H1 (cell line): ENCODE results near the gene ACP6. TPM values are rescaled to one million over a fixed set of nuclear protein-coding genes. Genes with fewer than 3 reads are reported as not detected.

Experiments used
- CTCF ChIA-PET: fragments of 300-600 bp; sonication (Branson Sonifier 250); formaldehyde crosslinking; loops from one replicate; lab custom pipeline; 2021; ENCODE audit not compliant: partially characterized antibody; lab: Charles Lee
- POLR2A ChIA-PET: fragments of 300-600 bp; sonication (Branson Sonifier 250); formaldehyde crosslinking; loops from one replicate; lab custom pipeline; 2021; ENCODE audit warnings: inconsistent platforms; ENCODE audit not compliant: partially characterized antibody; lab: Charles Lee
- DNase-seq, 2 experiments: peaks; one replicate each; pipeline versions ENCODE4 v3.0.0 to v3.0.0-alpha.2; 2010 to 2022; ENCODE audit warnings: low spot score in 2 of 2, low read depth in 1 of 2, mixed read lengths in 1 of 2
- FAIRE-seq: peaks from 2 replicates; lab custom pipeline; 2011; peaks lifted over from hg19 to GRCh38; lab: Jason Lieb, UNC
- H2AFZ ChIP-seq: 2 replicates; pipeline ENCODE4 v1.8.1; 2012; ENCODE audit warnings: low read length, inconsistent platforms
- H2AK5ac ChIP-seq: 2 replicates; pipeline ENCODE4 v1.6.1; 2013; ENCODE audit warnings: low read depth, low read length
- H2BK120ac ChIP-seq: replicated peaks from 2 replicates; pipeline ENCODE3; 2013; ENCODE audit warnings: low read depth, low read length, inconsistent platforms
- H2BK12ac ChIP-seq: 2 replicates; pipeline ENCODE4 v1.6.1; 2013; ENCODE audit warnings: low read depth, low read length
- H2BK15ac ChIP-seq: 2 replicates; pipeline ENCODE4 v1.6.1; 2013; ENCODE audit warnings: low read length
- H2BK20ac ChIP-seq: 2 replicates; pipeline ENCODE4 v1.6.1; 2013; ENCODE audit warnings: low read length
- H2BK5ac ChIP-seq: 2 replicates; pipeline ENCODE4 v1.6.1; 2013; ENCODE audit warnings: low read depth, low read length
- H3K14ac ChIP-seq: 2 replicates; pipeline ENCODE4 v1.6.1; 2013; ENCODE audit warnings: inconsistent platforms; ENCODE audit not compliant: insufficient read length
- H3K18ac ChIP-seq: 2 replicates; pipeline ENCODE4 v1.6.1; 2013; ENCODE audit warnings: low read length; ENCODE audit errors: extremely low read depth
- H3K23ac ChIP-seq: 2 replicates; pipeline ENCODE4 v1.6.1; 2013; ENCODE audit warnings: inconsistent platforms; ENCODE audit not compliant: insufficient read length
- H3K23me2 ChIP-seq: 2 replicates; pipeline ENCODE4 v1.6.1; 2013; ENCODE audit warnings: low read depth, low read length
- H3K27ac ChIP-seq: 2 replicates; pipeline ENCODE4 v1.6.1; 2011; ENCODE audit warnings: low read depth, low read length, inconsistent platforms
- H3K27me3 ChIP-seq, 4 experiments: replicated peaks in 1 of 4; 1 replicate in 1 of 4; 2 replicates in 3 of 4; pipeline versions ENCODE4 v1.6.1 to v1.8.1; 2011 to 2013; ENCODE audit warnings: low read length in 3 of 4, mild to moderate bottlenecking in 3 of 4, inconsistent platforms in 2 of 4, mixed read lengths in 2 of 4, moderate library complexity in 1 of 4; ENCODE audit not compliant: control insufficient read depth in 3 of 4, insufficient read depth in 3 of 4; ENCODE audit errors: extremely low read depth in 1 of 4
- H3K36me3 ChIP-seq, 4 experiments: 2 replicates each; pipeline versions ENCODE4 v1.6.1 to v1.8.1; 2011 to 2013; ENCODE audit warnings: mild to moderate bottlenecking in 4 of 4, low read length in 3 of 4, moderate library complexity in 2 of 4, control low read depth in 1 of 4, inconsistent platforms in 1 of 4; ENCODE audit not compliant: insufficient read depth in 4 of 4, control insufficient read depth in 2 of 4
- H3K4ac ChIP-seq: replicated peaks from 2 replicates; pipeline ENCODE3; 2013; ENCODE audit warnings: low read length, low read depth, mixed read lengths, inconsistent platforms; ENCODE audit not compliant: insufficient read length
- H3K4me1 ChIP-seq, 4 experiments: replicated peaks in 1 of 4; 1 replicate in 1 of 4; 2 replicates in 3 of 4; pipeline versions ENCODE4 v1.6.1 to v1.8.1; 2011 to 2013; ENCODE audit warnings: low read length in 3 of 4, inconsistent platforms in 2 of 4, mixed read lengths in 1 of 4; ENCODE audit not compliant: insufficient read depth in 4 of 4, control insufficient read depth in 3 of 4
- H3K4me2 ChIP-seq, 2 experiments: 2 replicates each; pipeline versions ENCODE4 v1.6.1 to v1.8.1; 2011 to 2013; ENCODE audit warnings: low read depth in 2 of 2, low read length in 2 of 2, control low read depth in 1 of 2, inconsistent platforms in 1 of 2, mild to moderate bottlenecking in 1 of 2; ENCODE audit not compliant: insufficient read depth in 1 of 2
- H3K4me3 ChIP-seq, 4 experiments: fragments of 200-600, 300-600 bp in 1 of 4; sonication (generic), shearing (Covaris generic), sonication (Bioruptor Twin) in 1 of 4; 2 replicates each; pipeline versions ENCODE4 v1.5.1 to v1.8.1; 2011 to 2016; ENCODE audit warnings: low read length in 4 of 4, low read depth in 3 of 4, control low read depth in 2 of 4, inconsistent platforms in 2 of 4, mild to moderate bottlenecking in 2 of 4, mixed read lengths in 1 of 4, moderate library complexity in 1 of 4; ENCODE audit not compliant: insufficient read depth in 2 of 4; ENCODE audit errors: extremely low read depth in 1 of 4
- H3K56ac ChIP-seq: replicated peaks from 2 replicates; pipeline ENCODE3; 2013; ENCODE audit warnings: low read depth, mild to moderate bottlenecking, mixed read lengths, low read length, inconsistent platforms; ENCODE audit not compliant: insufficient read length
- H3K79me1 ChIP-seq: 2 replicates; pipeline ENCODE4 v1.6.1; 2013; ENCODE audit warnings: low read depth, low read length, control low read depth
- H3K79me2 ChIP-seq, 2 experiments: 2 replicates each; pipeline versions ENCODE4 v1.6.1 to v1.8.1; 2012 to 2013; ENCODE audit warnings: low read length in 2 of 2, mild to moderate bottlenecking in 2 of 2, inconsistent platforms in 1 of 2; ENCODE audit not compliant: insufficient read depth in 2 of 2, control insufficient read depth in 1 of 2
- H3K9ac ChIP-seq, 4 experiments: replicated peaks in 1 of 4; 1 replicate in 1 of 4; 2 replicates in 3 of 4; pipeline versions ENCODE4 v1.6.1 to v1.8.1; 2011 to 2013; ENCODE audit warnings: low read depth in 3 of 4, low read length in 3 of 4, control low read depth in 2 of 4, mild to moderate bottlenecking in 2 of 4, moderate library complexity in 2 of 4, inconsistent platforms in 1 of 4; ENCODE audit errors: extremely low read depth in 1 of 4
- H3K9me3 ChIP-seq, 2 experiments: 2 replicates each; pipeline versions ENCODE4 v1.6.1 to v1.8.1; 2012 to 2013; ENCODE audit warnings: mild to moderate bottlenecking in 2 of 2, moderate library complexity in 2 of 2, control low read depth in 1 of 2, inconsistent platforms in 1 of 2, low read depth in 1 of 2, low read length in 1 of 2, mixed read lengths in 1 of 2; ENCODE audit not compliant: insufficient read depth in 2 of 2
- H4K20me1 ChIP-seq, 2 experiments: replicated peaks in 1 of 2; 2 replicates each; pipeline versions ENCODE3 to v1.8.1; 2011 to 2013; ENCODE audit warnings: inconsistent platforms in 2 of 2, low read length in 2 of 2, mild to moderate bottlenecking in 1 of 2; ENCODE audit not compliant: insufficient read depth in 2 of 2, control insufficient read depth in 1 of 2
- H4K5ac ChIP-seq: 2 replicates; pipeline ENCODE4 v1.6.1; 2013; ENCODE audit warnings: low read length, low read depth, mixed read lengths, inconsistent platforms; ENCODE audit not compliant: insufficient read length
- H4K8ac ChIP-seq: 2 replicates; pipeline ENCODE4 v1.8.0; 2013; ENCODE audit warnings: mild to moderate bottlenecking, moderate library complexity, low read length, inconsistent platforms; ENCODE audit not compliant: insufficient read depth; ENCODE audit errors: extremely low read depth
- H4K91ac ChIP-seq: replicated peaks from 2 replicates; pipeline ENCODE3; 2013; ENCODE audit warnings: low read length, mixed read lengths, inconsistent platforms; ENCODE audit not compliant: insufficient read length
- ASH2L ChIP-seq: fragments of 200-600, 300-600 bp; sonication (generic); IDR thresholded peaks from one replicate; pipeline ENCODE4 v1.7.1; 2017; ENCODE audit warnings: low read length
- BRCA1 ChIP-seq: IDR thresholded peaks from 2 replicates; pipeline ENCODE4 v1.6.1; 2012; ENCODE audit warnings: low read depth, low read length, improper control_type of control experiment
- MAFK ChIP-seq: IDR thresholded peaks from 2 replicates; pipeline ENCODE4 v1.6.1; 2012; ENCODE audit warnings: low read depth, mild to moderate bottlenecking, improper control_type of control experiment, low read length
- POLR2AphosphoS5 ChIP-seq: IDR thresholded peaks from 2 replicates; pipeline ENCODE4 v1.6.1; 2011; ENCODE audit warnings: low read depth, low read length
- RBBP5 ChIP-seq: IDR thresholded peaks from 2 replicates; pipeline ENCODE4 v1.7.1; 2012; ENCODE audit warnings: low read depth, mild to moderate bottlenecking, inconsistent platforms, low read length, moderate library complexity, borderline replicate concordance
- SAP30 ChIP-seq: fragments of 300-600 bp; sonication (generic); IDR thresholded peaks from 2 replicates; pipeline ENCODE4 v1.7.1; 2012; ENCODE audit warnings: low read length, moderate library complexity, mild to moderate bottlenecking, inconsistent platforms; ENCODE audit not compliant: insufficient read depth, insufficient replicate concordance
- WGBS, 2 experiments: shearing (Covaris generic) in 1 of 2; methylation state at CpG; one replicate each; pipeline versions ENCODE4 v1.1.6 to v1.1.7; 2013 to 2015; ENCODE audit warnings: low lambda C conversion rate in 2 of 2, mixed read lengths in 2 of 2, inconsistent platforms in 1 of 2, low coverage in 1 of 2, missing lambda C conversion rate in 1 of 2; ENCODE audit not compliant: insufficient replicate concordance in 2 of 2, insufficient coverage in 1 of 2, insufficient read length in 1 of 2; ENCODE audit errors: extremely low coverage in 1 of 2, missing lambda C conversion rate in 1 of 2; 5-methylcytosine and 5-hydroxymethylcytosine counted together
- polyA plus RNA-seq, 7 experiments: library from polyadenylated mRNA; depleted of rRNA in 3 of 7; stranded (reverse) in 5 of 7; unstranded in 2 of 7; fragments of >200 nt in 5 of 7; fragments of 200-250 nt in 2 of 7; gene quantifications; 1 replicate in 5 of 7; 2 replicates in 1 of 7; 4 replicates in 1 of 7; pipeline versions ENCODE4 v1.2.1 to v1.2.3, GENCODE V29; 2011 to 2013; ENCODE audit warnings: missing spikeins in 2 of 7, mixed read lengths in 2 of 7
- total RNA-seq: library from RNA; stranded (reverse); fragmentation: NEBNext Ultra II Directional; extraction: Animal tissue kit (Norgen Biotek cat#: 25700); gene quantifications from 2 replicates; pipeline ENCODE4 v1.2.1, GENCODE V29; 2021
- TF ChIP-seq, protein P1 (sequence below): IDR thresholded peaks from 2 replicates; pipeline ENCODE4 v1.6.1; 2011; ENCODE audit warnings: low read depth, mild to moderate bottlenecking, low read length; ENCODE audit not compliant: insufficient read depth
- TF ChIP-seq, protein P2 (sequence below), 3 experiments: IDR thresholded peaks; 1 replicate in 2 of 3; 2 replicates in 1 of 3; pipeline versions ENCODE4 v1.5.1 to v1.6.1; 2011; ENCODE audit warnings: low read length in 3 of 3, mild to moderate bottlenecking in 3 of 3, inconsistent platforms in 2 of 3, low read depth in 1 of 3, moderate library complexity in 1 of 3; ENCODE audit not compliant: insufficient read depth in 1 of 3; ENCODE audit errors: control extremely low read depth in 1 of 3

ACP6 gene
- total and polyA plus RNA-seq, 2 of the 8 experiments (the other 6 are each of a cell fraction or from before 2014, with no cell fraction given), result 11.4 to 17.7 TPM

DNA sequence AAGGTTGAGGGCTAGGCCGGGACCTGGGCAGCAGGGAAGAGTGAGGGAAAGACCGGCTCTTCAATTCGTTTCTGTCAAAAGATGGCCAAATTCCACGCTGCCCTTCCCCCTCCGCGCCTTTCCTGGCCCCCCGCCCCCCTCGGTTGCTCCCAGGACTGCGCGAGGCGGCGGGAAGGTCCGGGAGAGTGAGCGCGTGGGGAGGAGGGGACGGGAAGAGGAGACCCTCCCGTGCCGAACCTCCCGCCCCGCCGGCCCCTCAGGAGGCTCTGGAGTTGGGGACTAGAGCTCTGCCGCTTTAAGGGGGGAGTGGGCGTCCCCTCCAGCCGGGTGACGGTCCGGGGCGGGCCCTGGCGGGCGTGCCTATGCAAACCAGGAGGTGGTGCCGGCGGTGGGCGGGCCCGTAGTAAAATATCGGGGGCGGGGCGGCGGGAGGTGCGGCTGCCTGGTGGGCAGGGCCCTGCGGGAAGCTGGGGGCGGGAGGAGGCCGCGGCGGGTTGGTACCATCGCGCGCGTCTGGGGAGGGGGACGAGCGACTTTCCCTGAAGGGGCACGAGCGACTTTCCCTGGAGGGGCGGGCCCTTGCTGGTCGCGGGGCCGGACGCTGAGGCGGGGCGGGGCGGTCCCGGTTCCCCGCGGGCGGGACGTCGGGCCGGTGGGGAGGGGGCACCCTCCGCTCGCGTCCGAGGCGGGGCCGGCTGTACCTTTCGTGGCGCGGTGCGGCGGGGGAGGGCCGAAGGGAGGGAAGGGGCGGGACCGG is 70.8 kb downstream of the ACP6 start:
- H3K27me3 ChIP-seq, result peaks cover 0 to 5% (median 3%) of the 10 kb centered on the region in 4 experiments; a peak in 3 of 7 replicates
- peak overlapping the region; percentile 68 for H3K27ac ChIP-seq
- 0% methylated on average over 23 of the region's 80 CpGs; no CpG with 5 or more reads in 1 of the 2 experiments for WGBS, 2 experiments
- FAIRE-seq (no peak), DNase-seq (peak; percentile 92 to 96)
- no peak overlapping the region for H2BK15ac ChIP-seq
- peaks cover 14% of the 10 kb centered on the region for H3K23me2 ChIP-seq
- ChIA-PET POLR2A (interaction anchor here (0.6 to 5.1 kb wide), 26 partner anchors 8 to 515 kb away, joined by 3 to 70 read pairs (median 4); partner anchors contain the start of gene BCL9), CTCF (interaction anchor here (0.9 to 2.6 kb wide), 9 partner anchors 9 to 117 kb away, joined by 3 to 9 read pairs (median 4); partner anchors contain the start of gene BCL9)
- H2BK5ac ChIP-seq, result peak overlapping the region; percentile 73
- no peak overlapping the region; the same call in 1 of the 2 replicates for H2BK20ac ChIP-seq
- no peaks in the 10 kb centered on the region for H3K79me1 ChIP-seq
- no peaks in the 10 kb centered on the region for H3K36me3 ChIP-seq
- no peak overlapping the region for H3K4ac ChIP-seq
- H2AK5ac ChIP-seq, result no peak overlapping the region
- no peak overlapping the region; the same call in 1 of the 2 replicates for H2AFZ ChIP-seq
- peaks cover 2 to 4% of the 10 kb centered on the region in 2 experiments for H4K20me1 ChIP-seq
- peak overlapping the region in 3 of 4 experiments; percentile 9 to 67 (median 30); a peak in 4 of 7 replicates for H3K9ac ChIP-seq
- H3K4me2 ChIP-seq, result peak overlapping the region; percentile 97 to 98
- H3K4me1 ChIP-seq, result peaks cover 2 to 16% (median 4%) of the 10 kb centered on the region in 4 experiments; a peak in 6 of 7 replicates
- H3K9me3 ChIP-seq, result no peaks in the 10 kb centered on the region
- H2BK12ac ChIP-seq, result peak overlapping the region; percentile 72
- peak overlapping the region; percentile 89 for H3K18ac ChIP-seq
- H4K5ac ChIP-seq, result peak overlapping the region; percentile 49
- H3K23ac ChIP-seq, result no peak overlapping the region
- no peak overlapping the region for H2BK120ac ChIP-seq
- H3K79me2 ChIP-seq, result peaks cover 4 to 39% of the 10 kb centered on the region in 2 experiments
- H4K91ac ChIP-seq, result peak overlapping the region; percentile 36
- no peak overlapping the region for H3K14ac ChIP-seq
- no peak overlapping the region for H3K56ac ChIP-seq
- H4K8ac ChIP-seq, result no peak overlapping the region
- H3K4me3 ChIP-seq, result peak overlapping the region; percentile 60 to 91 (median 77)
- TF ChIP-seq, protein P1, sequence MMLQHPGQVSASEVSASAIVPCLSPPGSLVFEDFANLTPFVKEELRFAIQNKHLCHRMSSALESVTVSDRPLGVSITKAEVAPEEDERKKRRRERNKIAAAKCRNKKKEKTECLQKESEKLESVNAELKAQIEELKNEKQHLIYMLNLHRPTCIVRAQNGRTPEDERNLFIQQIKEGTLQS, result no peak
- TF ChIP-seq MAFK (no peak), RBBP5 (no peak; the same call in 1 of the 2 replicates), SAP30 (no peak), BRCA1 (no peak), ASH2L (no peak), POLR2AphosphoS5 (peak; percentile 87)
- TF ChIP-seq, protein P2, sequence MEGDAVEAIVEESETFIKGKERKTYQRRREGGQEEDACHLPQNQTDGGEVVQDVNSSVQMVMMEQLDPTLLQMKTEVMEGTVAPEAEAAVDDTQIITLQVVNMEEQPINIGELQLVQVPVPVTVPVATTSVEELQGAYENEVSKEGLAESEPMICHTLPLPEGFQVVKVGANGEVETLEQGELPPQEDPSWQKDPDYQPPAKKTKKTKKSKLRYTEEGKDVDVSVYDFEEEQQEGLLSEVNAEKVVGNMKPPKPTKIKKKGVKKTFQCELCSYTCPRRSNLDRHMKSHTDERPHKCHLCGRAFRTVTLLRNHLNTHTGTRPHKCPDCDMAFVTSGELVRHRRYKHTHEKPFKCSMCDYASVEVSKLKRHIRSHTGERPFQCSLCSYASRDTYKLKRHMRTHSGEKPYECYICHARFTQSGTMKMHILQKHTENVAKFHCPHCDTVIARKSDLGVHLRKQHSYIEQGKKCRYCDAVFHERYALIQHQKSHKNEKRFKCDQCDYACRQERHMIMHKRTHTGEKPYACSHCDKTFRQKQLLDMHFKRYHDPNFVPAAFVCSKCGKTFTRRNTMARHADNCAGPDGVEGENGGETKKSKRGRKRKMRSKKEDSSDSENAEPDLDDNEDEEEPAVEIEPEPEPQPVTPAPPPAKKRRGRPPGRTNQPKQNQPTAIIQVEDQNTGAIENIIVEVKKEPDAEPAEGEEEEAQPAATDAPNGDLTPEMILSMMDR (IDR thresholded peaks at IDR 0.05; ENCODE audit: control extremely low read depth in 1 of 3, insufficient read depth in 1 of 3, low read depth in 1 of 3, low read length in 3 of 3), result no peak
